ENCODE results near the gene GRIK1.

GRCh38 chr21:29721964-29722363 is 217.8 kb downstream of the GRIK1 start:
- TF ChIP-seq CTCF (IDR thresholded peaks at IDR 0.05) (no peak), POLR2A (IDR thresholded peaks at IDR 0.05) (no peak), POLR2AphosphoS5 (IDR thresholded peaks at IDR 0.05; ENCODE audit: insufficient read depth in 1 of 2, low read depth in 1 of 2) (no peak)

Data from vagina (tissue), 2 donors.